COLO668 (cell line): ENCODE measurements around the gene FRMD8.

Experiments used
- DNase-seq: peaks from one replicate; lab custom pipeline; 2025; ENCODE audit not compliant: unreplicated experiment; lab: John Stamatoyannopoulos, UW

FRMD8 gene, protein sequence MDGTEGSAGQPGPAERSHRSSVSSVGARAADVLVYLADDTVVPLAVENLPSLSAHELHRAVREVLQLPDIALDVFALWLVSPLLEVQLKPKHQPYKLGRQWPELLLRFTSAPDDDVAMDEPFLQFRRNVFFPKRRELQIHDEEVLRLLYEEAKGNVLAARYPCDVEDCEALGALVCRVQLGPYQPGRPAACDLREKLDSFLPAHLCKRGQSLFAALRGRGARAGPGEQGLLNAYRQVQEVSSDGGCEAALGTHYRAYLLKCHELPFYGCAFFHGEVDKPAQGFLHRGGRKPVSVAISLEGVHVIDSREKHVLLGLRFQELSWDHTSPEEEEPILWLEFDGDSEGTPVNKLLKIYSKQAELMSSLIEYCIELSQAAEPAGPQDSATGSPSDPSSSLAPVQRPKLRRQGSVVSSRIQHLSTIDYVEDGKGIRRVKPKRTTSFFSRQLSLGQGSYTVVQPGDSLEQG

DNA sequence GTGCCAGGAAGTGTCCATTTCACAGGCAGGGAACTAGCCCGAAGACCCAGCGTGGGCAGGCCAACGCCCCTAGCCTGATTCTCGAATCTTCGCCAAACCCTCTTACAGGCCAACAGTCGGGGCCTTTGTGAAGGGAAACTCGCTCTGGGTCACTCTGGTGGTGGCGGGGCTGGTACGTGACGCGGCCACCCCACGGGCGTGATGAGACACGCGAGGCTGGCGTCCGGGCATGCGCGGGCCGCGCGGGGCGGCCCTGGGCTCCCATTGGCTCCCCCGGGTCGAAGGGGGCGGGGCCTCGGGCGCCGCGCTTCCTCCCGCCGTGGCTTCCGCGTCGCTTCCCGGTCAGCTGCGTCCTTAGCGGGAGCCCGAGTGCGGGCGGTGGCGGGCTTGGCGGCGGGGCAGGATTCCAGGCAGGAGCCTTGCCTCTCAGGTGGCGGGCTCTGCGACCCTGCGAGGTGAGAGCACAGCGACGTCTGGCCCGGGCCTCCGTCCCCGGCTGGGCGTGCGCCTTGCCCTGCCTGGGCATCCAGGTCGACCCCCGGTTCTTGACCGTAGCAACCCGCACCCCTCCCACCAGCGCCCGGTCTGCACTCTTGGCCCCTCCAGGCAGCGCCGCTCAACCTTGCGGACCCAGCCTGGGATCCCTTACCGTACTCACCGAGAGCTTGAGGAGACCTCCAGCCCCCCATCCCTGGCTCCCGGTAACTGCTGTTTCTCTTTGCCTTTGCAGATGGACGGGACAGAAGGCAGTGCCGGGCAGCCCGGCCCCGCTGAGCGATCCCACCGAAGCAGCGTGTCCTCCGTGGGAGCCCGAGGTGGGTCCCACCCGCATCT, at the start of gene FRMD8:
Gene FRMD8 (plus strand): TSS at position 331 of the 834 bp plus-strand sequence. CDS start 400 bp downstream, at position 731.
- peak; percentile 94 for DNase-seq

DNA sequence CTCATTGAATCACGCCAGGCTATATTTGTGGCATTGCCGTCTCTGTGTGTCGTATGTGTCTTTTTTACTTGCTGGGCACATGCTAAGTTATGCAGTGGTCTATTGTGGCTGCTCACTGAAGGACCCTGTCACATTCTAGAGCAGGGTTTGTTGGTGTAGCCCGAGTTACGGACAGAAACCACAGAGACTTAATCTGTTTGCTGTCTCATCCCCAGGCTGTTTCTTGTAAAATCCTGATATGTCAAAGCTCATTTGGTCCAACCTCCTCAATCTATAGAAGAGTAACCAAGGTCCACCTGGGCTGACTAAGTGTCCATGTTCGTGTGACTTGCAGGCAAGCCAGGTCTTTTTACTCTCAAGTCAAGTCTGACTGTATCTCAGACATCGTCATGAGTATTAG, 47.8 kb upstream of the FRMD8 start:
- DNase-seq, result no peak

DNA sequence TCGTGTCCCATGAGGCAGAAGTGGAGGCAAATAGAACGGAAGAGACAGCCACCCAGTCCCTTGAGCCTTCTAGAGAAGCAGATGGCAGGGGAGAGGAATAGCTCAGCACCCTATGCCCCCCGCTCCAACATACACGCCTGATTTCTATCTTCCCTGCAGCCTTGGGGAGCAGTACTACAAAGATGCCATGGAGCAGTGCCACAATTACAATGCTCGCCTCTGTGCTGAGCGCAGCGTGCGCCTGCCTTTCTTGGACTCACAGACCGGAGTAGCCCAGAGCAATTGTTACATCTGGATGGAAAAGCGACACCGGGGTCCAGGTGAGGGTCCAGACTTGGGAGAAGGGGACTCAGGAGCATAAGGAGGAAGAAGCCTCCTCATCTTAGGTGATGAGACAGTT, 46.2 kb upstream of the FRMD8 start:
- no peak for DNase-seq

DNA sequence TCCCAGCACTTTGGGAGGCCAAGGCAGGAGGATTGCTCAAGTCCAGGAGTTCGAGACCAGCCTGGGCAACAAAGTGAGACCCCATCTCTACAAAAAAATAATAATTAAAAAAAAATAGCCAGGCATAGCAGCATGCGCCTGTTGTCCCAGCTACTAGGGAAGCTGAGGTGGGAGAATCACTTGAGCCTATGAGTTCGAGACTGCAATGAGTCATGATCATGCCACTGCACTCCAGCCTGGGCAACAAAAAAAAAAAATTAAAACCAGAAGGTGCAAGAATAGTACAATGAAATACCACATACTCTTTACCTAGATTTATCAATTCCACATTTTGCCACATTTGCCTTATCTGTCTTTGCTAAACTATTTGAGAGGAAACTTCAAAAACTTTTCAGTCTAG, 44.6 kb upstream of the FRMD8 start:
- DNase-seq, result no peak

DNA sequence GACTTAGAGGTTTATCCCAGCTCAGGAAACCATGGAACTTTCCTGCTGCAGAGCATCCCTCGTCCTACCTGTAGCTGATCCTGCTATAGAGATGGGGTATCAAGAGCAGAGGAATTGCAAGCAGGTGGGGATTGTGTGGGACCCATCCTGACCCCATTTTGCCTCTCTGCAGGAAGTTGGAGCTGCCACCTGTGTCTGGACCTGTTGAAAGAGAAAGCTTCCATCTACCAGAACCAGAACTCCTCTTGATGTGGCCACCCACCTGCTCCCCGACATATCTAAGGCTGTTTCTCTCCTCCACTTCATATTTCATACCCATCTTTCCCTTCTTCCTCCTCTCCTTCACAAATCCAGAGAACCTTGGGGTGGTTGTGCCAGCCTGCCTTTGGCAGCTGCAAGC, 34.9 kb upstream of the FRMD8 start:
- DNase-seq, result no peak

DNA sequence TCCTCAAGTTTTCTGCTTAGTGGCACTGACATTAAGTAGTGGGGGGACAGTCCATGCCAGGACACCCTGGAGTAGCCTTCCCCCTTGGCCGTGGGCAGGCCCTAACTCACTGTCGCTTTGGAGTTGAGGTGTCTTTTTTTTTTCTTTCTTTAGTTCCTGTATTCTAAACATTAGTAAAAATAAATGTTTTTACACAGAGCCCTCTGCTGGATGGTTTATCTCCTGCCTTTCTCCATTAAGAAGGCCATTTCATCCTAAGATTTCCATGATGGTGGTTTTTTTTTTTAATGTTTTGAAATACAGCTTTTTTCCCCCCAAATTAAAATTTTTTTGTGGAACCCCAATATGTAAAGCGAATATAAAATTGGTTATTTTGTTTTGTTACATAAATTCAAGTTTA, 33.7 kb upstream of the FRMD8 start:
- DNase-seq, result no peak

DNA sequence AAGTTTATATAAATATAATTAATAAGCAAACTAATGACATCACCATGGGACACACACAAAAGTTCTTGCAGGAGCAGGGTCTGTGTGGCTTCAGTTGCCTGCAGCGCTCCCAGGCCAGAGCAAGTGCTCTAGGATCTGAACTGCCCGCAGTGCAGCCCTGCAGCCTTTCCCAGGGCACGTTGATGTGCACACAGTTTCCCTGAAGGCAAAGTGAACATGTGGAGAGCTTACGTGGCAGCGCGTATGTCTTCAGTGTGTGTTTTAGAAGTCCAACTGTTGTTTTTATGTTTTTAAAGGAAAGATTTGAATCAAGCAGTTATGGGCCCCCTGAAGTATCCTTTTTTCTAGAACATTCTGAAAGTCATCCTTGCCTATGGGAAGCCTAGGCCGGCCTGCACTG, 33.1 kb upstream of the FRMD8 start:
- DNase-seq, result no peak

DNA sequence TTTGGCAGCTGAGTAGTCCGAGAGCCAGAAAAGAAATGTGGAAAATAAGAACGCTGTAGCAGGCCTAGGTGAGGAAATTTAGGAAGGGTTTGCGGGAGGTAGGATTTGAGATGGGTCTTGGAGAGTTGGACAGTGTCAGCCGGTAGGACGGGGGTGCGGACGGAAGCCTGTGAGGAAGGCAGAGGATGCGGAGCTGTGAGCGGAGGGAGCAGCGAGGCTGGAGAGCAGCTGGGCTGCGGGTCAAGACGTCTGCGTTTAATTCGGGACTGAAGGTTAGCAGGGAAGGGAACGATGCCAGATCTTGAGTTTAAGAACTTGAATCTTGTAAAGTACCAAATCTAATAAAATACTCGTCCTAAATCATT, 32.6 kb upstream of the FRMD8 start:
- DNase-seq, result no peak

DNA sequence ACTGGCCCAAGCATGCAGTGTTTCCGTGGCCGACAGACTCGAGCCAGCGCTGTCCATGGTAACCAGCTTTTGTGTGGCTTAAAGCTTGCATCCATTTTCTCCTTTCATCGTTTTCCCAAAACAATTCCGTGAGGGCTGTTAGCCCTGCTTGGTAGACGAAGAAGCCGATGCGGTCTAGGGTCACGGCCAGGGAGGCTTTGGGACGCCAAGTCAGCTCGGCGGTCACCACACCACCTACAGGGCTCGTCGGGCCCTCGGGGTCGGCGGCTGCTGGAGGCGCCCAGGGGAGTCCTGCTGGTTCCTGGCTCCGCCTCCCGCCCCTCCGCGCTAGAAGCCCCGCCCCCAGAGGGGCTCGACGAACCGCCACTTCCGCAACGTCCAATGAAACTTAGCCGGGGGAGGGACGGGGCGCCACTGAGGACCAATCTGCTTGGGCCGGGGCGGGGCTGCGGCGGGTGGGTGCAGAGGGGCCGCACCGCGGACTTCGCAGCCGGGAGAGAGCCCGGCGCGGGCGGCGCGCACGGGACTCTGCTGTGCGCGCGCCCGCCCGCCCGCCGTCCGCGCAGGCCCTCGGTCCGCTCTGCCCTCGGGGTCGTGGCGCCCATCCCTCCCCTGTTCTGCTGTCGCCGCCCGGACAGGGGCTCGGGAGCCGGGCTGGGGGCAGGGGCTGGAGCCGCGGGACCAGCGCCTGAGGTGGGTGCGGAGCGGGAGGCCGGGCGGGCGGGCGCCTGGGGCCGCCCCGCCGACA, 32.0 kb upstream of the FRMD8 start, which contains the start of gene TIGD3:
Gene TIGD3 (plus strand): TSS at position 487 of the 748 bp plus-strand sequence. CDS start 1,058 bp downstream, outside the sequence.
- peak; percentile 98 for DNase-seq

DNA sequence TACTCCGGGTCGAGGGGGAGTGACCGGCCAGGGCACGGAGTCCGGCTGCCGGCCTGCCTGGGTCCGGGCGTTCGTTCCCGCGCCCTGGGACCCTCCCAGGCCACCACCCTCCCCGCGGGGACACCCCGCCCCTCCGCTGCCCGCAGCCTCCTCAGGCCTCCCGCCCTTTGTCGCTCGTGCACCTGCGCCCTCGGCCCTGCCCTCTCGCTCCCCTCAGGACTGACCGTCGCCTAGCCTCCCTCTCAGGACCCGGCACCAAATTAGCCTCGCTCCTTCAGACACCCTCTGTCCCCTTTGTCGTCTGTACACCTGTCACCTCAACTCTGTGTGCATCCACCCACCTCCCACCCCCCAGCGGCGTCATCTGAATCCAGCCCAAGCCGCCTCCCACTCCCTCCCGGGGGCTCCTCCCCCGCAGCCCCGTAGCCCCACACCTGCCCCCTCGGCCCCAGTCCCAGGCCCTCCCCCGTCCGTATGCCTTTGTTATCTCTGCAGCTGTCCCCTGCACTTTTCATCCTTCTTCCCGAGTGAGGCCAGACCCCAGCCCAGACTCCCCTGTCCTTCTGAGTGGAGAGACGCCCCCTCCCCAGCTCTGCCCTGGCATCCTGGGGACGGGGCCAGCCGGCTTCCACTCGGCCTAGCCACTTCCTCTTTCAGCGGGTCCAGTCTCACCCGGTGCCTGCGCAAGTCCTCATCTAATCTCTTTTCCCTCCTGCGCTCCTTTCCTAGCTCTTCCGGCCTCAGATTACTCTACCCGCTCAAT, 31.2 kb upstream of the FRMD8 start:
- DNase-seq, result peak; percentile 76

DNA sequence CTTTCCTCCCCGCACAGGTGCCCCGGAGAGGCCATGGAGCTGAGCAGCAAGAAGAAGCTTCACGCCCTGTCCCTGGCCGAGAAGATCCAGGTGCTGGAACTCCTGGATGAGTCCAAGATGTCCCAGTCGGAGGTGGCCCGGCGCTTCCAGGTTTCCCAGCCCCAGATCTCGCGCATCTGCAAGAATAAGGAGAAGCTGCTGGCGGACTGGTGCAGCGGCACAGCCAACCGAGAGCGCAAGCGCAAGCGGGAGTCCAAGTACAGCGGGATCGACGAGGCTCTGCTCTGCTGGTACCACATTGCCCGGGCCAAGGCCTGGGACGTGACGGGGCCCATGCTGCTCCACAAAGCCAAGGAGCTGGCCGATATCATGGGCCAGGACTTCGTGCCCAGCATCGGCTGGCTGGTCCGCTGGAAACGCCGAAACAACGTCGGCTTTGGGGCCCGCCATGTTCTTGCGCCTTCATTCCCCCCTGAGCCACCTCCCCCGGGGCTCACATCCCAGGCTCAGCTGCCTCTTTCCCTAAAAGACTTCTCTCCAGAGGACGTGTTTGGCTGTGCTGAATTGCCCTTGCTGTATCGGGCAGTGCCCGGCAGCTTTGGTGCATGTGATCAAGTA, 30.6 kb upstream of the FRMD8 start:
- DNase-seq, result no peak

DNA sequence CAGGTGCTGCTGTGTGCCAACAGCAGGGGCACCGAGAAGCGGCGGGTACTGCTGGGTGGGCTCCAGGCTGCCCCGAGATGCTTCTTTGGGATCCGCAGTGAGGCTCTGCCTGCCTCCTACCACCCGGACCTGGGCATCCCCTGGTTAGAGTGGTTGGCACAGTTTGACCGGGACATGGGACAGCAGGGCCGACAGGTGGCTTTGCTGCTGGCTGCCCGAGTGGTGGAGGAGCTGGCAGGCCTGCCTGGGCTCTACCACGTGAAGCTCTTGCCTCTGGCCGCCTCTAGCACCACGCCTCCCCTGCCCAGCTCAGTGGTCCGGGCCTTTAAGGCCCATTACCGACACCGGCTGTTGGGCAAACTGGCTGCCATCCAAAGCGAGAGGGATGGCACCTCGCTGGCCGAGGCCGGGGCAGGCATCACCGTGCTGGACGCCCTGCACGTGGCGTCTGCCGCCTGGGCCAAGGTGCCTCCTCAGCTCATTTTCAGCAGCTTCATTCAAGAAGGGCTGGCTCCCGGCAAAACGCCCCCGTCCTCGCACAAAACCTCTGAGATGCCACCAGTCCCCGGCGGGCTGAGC, 30.0 kb upstream of the FRMD8 start:
- DNase-seq, result no peak

DNA sequence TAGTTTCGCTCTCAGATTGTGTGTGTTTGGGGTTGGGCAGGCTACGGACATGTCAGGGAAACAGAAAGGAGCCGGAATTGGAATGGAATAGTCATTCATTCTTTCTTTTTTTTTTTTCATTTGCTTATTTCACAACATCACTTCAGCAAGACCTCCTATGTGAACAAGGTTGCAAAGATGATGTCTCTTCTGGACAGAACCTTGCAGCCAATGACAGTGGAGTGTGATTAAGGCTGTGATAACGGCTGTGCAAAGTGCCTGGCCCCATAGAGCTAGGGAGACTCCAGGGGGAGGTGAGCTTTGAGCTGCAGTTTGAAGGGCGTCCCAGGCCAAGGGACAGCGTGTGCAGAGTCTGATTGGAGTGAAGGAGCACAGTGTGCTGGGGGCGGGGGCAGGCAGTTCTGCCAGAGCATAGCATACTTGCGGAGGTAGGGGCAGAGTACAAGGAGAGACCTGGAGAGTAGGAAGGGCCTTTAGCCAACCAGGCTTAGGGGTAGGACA, 28.5 kb upstream of the FRMD8 start:
- DNase-seq, result no peak

DNA sequence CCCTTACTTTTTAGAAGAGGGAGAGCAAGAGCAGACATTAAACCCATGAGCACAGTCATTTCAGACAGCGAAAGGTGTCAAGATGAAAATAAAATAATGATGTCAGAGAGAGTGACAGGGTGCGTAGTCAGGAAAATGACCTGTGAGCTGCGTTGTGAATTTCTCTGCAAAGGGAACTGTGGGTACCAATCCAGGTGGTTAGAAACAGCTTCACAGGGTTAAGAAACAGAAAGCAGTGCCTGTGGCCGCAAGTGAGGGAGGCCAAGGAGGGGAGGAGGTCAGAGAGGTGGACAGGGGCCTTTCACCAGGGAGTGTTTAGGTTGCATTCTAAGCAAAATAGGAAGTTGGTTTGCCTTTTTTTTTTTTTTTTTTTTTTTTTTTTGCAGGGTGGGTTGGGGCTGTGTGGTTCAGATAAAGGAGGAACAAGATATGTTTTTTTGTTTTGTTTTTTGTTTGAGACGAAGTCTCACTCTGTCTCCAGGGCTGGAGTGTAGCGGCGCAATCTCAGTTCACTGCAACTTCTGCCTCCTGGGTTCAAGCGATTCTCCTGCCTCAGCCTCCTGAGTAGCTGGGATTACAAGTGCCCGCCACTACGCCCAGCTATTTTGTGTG, 24.0 kb upstream of the FRMD8 start:
- no peak for DNase-seq

DNA sequence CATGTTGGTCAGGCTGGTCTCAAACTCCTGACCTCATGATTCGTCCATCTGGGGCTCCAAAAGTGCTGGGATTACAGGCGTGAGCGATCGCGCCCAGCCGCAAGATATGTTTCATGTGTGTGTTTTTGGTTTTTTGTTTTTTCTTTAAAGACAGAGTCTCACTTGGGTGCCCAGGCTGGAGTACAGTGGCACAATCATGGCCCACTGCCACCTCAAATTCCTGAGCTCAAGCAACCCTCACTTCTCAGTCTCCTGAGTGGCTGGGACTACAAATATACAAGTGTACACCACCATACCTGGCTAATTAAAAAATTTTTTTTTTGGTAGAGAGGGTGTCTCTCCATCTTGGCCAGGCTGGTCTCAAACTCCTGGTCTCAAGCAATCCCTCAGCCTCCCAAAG, 23.5 kb upstream of the FRMD8 start:
- DNase-seq, result no peak

DNA sequence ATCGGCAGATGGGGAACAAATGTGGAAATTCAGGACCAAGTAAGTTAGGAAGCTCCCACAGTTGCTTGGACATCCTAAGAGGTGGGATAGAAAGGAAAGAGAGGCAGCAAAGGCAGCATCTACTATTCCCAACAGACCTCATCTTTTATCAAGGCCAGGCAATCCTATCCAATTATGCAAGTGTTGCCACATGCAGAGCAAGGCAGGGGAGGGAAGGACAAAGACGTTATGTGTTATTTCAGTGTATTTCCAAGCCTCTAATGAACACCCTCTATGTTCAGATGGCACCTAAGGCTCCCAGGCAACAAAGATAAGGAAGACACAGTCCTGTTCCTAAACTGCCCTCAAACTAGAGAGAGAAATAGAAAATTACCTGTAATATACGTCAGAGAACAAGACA, 22.7 kb upstream of the FRMD8 start:
- no peak for DNase-seq

DNA sequence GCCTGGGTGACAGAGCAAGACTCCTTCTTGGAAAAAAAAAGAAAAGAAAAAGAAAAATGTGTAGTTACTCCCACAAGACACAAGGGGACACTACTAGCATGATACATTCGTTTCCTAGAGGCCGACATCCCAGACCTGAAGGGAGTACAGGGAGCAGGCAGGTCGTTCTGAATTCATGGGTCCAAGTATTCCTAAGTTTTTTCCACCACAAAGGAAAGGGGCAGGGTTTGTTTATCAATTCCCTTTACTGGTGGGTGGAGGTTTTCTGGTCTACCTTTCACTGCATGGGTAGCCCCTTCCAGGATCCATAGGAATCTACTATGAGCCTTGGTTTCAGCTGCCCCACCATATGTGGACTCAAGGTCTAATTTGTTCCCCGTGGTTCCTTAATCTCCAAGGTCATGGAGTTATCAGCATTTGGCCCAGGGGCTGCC, 20.1 kb upstream of the FRMD8 start:
- DNase-seq, result peak; percentile 28

DNA sequence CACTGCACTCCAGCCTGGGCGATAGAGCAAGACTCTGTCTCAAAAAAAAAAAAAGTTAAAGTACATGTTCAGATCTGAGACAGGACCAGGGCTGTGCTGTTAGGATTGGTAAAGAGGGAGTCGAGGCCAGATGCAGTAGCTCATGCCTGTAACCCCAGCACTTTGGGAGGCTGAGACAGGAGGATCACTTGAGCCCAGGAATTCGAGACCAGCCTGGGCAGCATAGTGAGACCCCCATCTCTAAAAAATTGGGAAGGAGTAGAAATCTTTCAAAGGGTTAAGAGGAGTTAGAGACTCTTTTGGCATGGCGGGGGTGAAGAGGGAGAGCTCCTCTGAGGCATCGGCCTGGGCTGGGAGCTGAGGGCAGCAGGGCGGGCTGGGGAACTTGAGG, 15.8 kb upstream of the FRMD8 start:
- no peak for DNase-seq
